Iris pigment epithelial cell (primary cell): Measurements from ENCODE around the gene TJP1.
"Not testable (repeated sequence)": the region's sequence is repeated elsewhere in the genome, so short reads cannot be mapped to it uniquely, and the experiment has no call there.

Source experiments
- DNase-seq: peaks from one replicate; pipeline ENCODE4 v3.0.0-alpha.2; 2011; ENCODE audit warnings: low read depth

Gene TJP1

DNA sequence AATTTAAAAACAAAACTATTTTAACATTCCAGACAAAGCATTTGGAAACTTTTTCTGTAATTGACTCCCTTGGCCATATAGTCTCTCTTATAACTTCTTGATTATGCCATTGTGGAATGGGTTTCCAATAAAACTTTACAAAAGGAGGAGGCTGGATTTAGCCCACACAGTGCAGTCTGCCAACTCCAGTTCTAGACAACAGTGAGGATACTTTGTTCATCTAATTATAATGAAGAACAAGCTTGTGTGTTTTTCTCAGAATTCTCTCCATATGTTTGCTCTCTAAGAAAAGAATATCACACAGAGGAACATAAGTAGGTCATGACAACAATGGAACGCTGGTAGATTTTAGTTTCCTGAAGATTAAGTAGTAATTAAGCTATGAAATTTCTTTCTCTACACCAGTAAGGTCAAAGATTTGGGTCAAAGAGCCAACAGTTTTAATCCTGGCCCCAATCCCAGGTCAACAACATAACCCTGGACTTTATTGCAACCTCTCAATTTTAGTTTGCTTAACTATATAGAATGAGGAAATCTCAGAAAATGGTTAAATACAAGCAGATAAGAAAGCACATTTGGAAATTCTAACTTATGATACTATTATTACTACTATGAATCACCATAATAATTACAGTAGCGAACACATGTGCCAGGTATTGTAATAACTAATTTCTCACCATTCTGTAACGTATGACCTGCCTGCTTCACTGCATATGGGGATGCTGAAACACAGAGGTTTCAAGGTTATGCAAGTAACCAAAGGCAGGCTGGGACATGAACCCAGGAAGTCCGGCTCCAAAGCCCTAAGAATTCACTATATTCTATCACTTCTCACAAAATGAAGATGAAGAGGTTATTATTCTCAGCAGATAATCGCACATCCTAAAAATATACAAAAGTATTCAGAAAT, 65.7 kb downstream of the TJP1 start:
- DNase-seq: no peak

DNA sequence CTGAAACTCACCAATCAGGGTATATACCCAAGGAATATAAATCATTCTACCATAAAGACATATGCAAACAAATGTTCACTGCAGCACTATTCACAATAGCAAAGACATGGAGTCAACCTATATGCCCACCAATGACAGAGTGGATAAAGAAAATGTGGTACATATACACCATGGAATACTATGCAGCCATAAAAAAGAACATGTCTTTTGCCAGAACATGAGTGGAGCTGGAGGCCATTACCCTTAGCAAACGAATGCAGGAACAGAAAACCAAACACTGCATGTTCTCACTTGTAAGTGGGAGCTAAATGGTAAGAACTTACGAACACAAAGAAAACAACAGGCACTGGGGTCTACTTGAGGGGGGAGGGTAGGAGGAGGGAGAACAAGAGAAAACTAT, 68.3 kb downstream of the TJP1 start:
- not testable (repeated sequence) for DNase-seq

DNA sequence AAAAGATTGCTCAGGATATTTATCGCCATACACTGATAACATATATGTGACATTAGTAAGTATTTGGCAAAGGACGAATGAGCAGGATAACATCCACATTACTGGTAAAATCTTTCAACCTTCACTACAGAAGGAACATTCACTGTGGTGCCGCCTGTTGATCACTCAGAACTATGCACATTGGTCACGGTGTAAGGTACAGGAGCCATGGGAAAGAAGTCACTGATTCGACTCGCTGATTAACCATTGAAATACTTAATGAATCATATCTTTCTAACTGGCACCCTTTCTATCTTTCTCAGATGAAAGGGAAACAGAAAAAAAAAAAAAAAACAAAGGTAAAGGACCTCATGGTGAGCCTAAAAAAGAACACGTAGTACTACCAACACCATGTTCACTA, 68.8 kb downstream of the TJP1 start:
- no peak for DNase-seq

DNA sequence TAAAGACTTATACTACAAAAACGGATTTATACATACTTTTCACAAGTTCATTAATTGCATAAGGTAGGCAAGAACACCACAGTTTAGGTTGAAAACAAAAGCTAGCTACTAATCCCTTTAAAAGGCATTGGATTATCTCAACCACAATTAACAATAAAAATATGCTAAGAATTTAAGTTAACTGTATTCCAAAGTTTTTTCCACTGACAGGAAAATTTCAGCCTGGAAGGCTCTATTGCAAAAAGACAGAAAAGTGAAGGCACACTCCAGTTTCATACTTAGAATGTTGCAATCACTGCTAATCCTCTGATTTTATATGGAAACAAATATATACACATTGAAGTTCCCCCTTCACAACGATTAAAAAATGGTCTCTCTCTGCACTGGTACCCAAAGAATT, 71.5 kb downstream of the TJP1 start:
- DNase-seq: no peak

DNA sequence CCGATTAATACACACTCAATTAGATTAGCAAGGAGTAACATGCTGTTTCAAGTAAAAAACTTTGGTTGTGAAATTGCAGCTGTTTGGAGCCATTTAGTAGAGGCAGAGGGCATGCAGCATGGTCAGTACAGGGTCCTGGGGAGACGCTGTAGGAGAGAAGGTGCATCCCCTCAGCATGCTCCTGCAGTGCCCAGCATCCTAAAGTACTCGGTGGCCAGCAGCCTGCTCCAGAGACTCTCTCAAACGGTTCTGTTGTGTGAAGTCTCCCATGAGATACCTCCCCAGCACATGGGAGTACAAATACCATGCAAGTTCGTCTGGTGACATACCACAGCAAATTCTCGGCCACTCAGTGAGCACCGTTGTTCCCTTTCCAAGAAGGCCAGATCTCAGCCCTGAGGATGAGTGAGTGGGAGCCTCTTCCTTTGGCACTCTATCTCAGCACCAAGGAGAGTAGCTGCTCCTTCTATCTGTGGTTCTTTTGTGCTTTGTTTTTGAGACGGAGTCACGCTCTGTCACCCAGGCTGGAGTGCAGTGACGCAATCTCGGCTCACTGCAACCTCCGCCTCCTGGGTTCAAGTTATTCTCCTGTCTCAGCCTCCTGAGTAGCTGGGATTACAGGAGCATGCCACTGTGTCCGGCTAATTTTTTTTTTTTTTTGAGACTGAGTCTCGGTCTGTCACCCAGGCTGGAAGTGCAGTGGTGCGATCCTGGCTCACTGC, 72.7 kb downstream of the TJP1 start:
- DNase-seq: no peak

DNA sequence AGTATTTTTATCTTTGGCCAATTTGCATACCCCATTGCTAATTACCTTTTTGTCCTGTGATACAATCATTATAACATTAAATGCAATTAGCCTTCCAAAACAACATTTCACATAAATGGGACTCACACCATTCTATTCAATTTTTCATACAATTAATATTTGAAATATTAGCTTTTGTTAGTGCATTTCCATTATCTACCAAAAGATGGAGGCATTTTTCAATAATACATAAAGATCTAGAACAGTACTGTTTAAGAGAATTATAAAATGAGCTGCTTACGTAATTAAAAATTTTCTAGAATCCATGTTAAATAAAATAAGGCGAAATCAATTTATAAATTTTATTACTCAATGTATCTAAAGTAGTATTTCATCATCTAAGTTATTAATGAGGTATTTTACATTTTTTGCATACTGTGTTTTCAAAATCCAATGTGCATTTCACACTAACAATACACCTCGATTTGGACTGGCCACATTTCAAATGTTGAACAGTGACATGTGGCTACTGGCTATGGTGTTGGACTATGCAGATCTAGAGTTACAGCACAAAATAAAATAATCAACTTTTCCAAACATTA, 74.3 kb downstream of the TJP1 start:
- DNase-seq: no peak

DNA sequence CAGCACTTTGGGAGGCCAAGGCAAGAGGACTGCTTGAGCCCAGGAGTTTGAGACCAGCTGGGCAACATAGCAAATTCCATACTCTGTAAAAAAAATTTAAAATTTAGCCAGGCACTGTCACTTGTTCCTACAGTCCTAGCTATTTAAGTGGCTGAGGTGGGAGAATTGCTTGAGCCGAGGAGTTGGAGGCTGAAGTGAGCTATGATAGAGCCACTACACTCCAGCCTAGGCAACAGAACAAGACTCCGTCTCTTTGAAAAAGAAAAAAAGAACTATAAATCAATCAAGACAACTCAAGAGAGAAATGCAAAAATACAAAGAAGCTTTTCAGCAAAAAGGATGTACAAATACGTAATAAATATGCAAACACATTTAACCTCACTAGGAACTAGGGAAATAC, 78.8 kb downstream of the TJP1 start:
- no peak for DNase-seq

DNA sequence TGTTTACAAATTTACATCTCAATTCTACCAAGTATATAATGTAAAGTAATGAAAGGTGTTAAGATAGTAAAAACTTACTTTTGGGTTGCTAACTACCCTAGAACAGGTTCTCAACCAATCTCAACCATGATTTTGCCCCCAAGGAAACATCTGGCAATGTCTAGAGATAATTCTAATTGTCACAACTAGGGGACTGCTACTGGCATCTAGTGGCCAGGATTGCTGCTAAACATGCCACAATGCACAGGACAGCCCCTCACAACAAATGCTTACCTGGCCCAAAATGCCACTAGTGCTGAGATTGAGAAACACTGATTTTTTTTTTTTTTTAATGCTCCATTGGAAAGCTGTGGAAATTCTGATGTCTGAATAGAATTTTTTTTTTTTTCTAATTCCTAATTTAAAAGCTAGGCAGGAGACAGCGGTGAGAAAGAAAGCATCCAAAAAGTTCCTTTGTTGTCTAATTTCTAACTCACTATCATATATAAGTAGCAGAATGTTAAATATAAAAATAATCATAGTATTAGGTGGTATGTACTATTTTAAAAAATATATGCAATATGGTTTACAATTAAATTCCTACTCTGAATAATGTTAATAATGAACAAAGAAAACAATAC, 81.5 kb downstream of the TJP1 start:
- DNase-seq: no peak

DNA sequence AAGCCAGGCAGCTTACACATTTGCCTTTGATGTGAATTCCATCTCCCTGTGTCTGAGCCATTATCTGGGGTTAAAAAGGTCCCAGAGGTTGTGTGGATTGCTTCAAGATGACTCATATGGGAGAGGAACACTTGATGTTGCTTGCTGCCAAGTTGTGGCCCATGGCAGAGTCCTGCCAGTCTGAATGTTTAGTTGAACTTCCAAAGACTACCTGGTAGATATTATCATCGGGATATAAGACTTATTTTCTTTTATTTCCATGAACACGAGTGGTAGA, 85.6 kb downstream of the TJP1 start:
- peak; percentile 60 for DNase-seq

DNA sequence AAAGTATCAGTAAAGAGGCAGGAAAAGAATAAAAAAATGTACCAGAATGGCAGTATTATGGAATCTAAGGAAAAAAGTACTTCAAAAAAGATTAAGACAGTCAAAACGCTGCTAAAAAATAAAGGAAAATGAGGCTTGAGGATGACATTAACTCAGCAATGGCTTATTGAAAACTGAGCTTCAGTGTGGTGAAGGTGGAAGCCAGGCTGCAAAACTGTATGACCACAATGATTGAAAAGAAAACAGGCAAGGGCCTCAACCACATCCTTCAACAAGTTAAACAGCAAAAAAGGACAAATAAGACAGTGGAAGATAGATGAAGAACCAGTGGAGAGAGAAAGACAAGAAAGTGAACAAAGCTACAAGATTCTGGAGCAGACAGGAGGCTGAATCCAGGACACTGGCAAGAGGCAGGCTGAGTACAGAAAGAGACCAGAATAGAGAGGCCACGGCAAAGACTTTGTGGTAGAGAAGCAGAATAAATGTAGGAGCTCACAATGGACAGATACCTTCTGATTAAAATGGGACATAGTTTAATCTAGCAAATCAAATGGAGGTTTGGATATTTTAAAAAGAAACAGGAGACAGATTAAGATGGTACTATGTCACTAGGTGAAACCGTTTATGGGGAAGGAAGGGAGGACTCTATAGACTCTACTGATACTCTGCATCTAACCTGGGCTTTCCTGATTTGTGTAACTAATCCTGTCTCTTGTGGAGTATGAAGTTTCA, 86.1 kb downstream of the TJP1 start:
- DNase-seq: no peak

DNA sequence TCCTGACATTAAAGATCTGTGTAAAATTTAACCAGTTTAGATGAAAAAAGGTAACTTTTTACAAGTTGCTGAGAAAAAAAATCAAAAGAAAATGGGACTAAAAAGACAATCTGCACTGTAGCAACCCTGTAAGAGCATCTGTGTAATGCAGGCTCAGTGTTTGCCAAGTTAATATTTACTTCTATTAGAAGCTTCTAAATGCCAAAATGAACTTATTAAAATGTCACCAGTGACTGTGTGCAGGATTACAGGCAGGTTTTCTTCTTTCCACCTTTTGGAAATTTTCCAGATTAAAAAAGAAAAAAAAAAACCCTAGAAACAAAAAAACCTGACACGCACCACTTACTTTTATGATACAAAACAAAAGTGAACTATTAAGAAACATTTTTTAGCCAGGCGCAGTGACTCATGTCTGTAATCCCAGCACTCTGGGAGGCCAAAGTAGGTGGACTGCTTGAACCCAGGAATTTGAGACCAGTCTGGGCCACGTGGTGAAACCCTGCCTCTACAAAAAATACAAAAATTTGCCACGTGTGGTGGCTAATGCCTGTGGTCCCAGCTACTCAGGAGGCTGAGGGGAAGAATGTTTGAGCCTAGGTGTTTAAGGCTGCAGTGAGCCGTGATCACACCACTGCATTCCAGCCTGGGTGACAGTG, 87.2 kb downstream of the TJP1 start:
- DNase-seq: peak; percentile 82

DNA sequence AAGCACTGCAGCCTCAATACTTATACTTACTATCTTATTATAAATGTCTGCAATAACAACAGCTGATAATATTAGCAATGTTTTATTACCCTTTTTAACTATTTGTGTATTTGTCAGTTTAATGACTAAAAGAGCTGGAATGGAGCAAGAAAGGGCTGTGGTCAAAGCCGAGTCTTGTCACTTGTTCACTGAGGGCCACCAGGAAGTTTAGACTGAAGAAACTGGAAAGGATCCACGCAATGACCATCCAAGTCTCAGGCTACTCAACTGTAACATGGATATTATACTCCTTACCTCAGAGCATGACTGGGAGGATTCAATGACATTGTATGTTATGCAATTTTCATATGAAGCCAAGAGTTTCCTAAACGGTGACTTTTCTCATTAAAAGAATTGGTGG, 90.4 kb downstream of the TJP1 start:
- peak; percentile 12 for DNase-seq

DNA sequence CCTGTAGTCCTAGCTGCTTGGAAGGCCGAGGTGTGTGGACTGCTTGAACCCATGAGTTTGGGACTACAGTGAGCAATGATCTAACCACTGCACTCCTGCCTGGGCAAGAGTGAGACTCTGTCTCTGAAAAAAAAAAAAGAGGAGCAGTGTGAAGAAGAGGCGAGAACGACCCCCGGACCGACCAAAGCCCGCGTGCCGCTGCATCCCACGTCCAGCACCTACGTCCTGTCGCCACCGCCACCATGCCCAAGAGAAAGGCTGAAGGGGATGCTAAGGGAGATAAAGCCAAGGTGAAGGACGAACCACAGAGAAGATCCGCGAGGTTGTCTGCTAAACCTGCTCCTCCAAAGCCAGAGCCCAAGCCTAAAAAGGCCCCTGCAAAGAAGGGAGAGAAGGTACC, 91.8 kb downstream of the TJP1 start:
- DNase-seq: not testable (repeated sequence)

DNA sequence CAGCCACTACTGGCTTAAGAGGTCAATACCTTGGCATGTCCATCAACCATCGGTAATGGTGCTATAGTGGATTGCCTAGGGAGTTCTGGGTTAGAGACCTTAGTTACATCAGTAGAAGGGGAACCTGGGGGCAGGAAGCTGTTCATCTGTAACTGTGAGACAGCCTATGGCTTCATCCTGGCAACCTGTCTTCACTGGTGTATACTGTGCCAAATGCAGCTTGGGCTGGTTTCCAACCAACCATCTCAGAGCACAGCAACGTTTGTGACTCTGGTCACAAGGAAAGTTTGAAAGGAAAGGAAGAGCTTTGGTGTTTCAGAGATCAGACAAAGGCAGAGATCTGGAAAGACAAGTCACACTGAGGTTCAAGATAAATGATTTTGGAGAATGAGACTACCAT, 93.8 kb downstream of the TJP1 start:
- no peak for DNase-seq

DNA sequence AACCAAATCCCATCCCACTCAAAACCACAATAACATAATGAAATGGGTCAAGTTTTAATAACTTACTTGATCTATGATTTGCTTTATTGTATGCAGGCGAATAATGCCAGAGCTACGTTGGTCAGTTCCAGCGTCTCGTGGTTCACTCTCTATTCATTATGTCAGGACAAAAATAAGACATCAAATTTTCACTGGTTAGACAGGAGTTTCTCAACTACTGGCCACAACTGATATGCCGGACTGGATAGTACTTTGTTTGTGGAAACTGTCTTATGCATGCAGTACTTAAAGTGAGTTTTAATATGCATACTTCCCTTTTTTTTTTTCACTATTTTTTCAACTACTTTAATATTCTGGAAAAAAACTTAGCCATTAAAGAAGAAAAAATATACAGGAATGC, 94.4 kb downstream of the TJP1 start:
- no peak for DNase-seq

DNA sequence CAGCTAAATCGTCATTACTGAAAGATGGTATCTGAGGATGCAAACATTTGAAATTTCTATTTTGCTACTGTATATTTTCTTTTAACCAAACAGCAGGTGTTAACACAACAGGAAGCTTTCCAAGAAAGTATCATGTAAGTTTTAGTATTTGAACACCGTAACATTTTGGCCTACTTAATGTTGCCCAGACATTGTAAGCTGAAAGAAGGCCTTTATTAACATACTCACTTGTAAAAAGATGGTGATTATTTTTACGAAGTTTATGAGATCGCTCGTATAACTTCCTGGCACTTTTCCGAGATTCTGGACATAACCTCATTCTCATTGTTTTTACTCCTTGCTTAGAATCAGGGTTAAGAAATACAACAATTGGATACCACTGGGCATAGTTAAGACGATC, 95.7 kb downstream of the TJP1 start:
- no peak for DNase-seq

DNA sequence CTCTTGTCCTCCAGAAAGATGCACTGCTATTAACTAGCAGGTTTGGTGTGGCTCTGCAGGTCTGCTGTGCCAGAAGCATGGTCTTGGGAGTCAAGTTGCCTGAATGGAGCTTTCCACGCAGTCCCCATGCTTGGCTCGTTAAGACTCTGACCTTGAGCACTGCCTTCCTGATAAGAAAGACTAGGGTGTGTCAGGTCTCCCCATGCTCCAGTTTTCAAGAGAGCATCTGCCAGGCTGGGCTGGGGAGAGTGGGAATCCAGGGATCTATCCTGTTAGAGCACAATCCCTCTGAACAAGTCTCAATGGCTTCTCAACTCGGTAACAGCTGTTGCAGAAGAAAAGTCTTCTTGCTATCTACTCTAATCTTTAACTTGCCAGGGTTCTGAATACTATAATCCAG, 98.2 kb downstream of the TJP1 start:
- no peak for DNase-seq

DNA sequence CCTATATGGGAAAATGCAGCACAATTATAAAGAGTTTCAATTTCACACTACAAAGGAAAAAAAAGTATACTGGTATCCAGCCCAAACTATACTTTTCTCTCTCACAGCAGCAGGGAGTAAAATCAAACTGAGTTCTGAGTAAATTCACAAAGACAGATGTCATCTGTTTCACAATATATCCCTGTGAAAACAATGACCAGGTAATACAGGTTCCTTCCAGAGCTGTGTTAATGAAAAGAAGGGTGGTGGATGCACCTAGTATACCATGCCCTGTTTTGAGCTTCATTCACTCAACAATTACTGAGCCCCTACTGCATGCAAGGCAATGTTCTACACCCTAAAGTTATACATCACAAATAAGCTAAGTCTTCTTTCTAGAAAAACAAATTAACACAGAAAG, 108.5 kb downstream of the TJP1 start:
- no peak for DNase-seq

DNA sequence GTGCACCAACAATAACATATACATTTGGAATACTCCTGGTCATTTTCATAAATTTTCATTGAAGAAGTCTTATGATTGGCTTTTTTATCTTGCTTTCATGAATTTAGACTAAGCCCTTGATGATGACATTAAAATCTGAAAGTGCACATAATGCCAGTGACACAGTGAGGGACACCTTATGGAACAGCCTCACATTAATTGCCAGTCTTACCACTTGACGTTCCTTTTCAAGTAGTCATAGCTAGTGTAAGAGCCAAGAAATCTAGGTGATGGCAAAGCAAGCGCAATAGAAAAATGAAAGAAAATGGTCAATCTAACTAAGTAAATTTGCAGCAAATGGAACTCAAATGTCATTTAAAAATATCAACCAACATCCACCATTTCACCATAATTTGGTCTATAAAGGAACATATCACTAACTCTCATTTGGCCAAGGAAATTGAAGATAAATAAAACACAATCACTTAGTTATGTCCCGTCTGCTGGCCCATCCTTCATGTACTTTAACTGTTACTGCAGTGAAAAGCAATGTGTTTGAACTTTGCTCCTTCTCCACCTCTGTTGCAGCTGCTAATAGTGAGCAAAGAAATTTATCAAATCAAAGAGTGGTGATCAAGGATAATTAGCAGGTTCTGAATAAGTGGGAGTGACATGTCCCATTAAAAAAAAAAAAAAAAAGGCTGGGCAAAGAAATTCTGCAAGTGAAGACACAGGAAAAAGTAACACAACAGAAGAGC, 110.0 kb downstream of the TJP1 start:
- no peak for DNase-seq

DNA sequence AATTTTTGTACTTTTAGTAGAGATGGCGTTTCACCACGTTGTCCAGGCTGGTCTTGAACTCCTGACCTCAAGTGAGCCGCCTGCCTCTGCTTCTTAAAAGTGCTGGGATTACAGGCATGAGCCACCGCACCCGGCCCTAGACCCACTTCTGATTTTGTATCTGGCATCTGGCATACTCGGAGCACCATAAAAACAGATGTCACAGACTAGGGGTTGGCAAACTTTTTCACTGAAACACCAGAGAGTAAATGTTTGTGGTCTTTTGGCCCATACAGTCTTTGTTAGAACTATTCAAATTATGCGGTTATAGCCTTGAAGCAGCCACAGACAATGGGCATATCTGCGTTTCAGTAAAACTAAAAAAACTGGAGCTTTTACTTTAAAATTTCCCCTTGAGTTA, 110.7 kb downstream of the TJP1 start:
- DNase-seq: no peak

DNA sequence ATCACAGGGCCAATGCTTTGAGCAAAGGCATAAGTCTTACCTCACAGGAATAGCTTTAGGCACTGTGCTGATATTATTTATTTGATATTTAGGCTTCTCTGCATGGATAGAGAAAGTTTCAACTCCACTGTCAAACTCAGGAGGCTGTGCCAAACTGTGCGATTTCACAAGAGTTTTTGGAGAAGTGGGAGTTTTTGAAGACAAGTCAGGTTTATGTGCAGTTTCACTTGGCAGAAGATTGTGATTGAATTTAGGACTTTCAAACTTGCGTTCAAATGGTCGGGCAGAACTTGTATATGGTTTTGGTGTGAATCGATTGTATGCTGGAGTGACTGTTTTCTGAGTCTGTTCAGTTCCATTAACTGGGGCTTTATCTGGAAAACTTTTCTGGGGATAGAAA, 113.7 kb downstream of the TJP1 start:
- no peak for DNase-seq
